HepG2 (cell line): ENCODE data around the gene EEF1A2. TPM values are rescaled to one million over a fixed set of nuclear protein-coding genes. Genes with fewer than 3 reads are reported as not detected.
A peak's percentile ranks its signal among the peaks of the same experiment; 100 is the strongest.

Source experiments
- BORCS8-MEF2B ChIP-seq: sonication (generic); formaldehyde crosslinking; IDR thresholded peaks from 2 replicates; pipeline ENCODE4 v1.8.0; 2022; ENCODE audit warnings: mild to moderate bottlenecking, missing genetic modification reagents
- DNMT1 ChIP-seq: sonication (generic); formaldehyde crosslinking; IDR thresholded peaks from 2 replicates; pipeline ENCODE4 v1.5.1; 2020; ENCODE audit warnings: mild to moderate bottlenecking, missing genetic modification reagents
- HNF4G ChIP-seq, 2 experiments: sonication (generic) in 1 of 2; formaldehyde crosslinking in 1 of 2; IDR thresholded peaks; 2 replicates each; pipeline versions ENCODE4 v1.4.0 to v1.6.1; 2011 to 2020; ENCODE audit warnings: borderline replicate concordance in 2 of 2, low read depth in 2 of 2, mild to moderate bottlenecking in 2 of 2, low read length in 1 of 2, missing genetic modification reagents in 1 of 2, moderate library complexity in 1 of 2
- KLF13 ChIP-seq: sonication (generic); formaldehyde crosslinking; IDR thresholded peaks from 2 replicates; pipeline ENCODE4 v1.4.0; 2020; ENCODE audit warnings: mild to moderate bottlenecking, missing genetic modification reagents
- YY1 ChIP-seq: IDR thresholded peaks from 2 replicates; pipeline ENCODE4 v1.6.1; 2011; ENCODE audit warnings: low read length, low read depth, moderate library complexity, mild to moderate bottlenecking; ENCODE audit not compliant: insufficient read depth, insufficient replicate concordance
- ZBTB3 ChIP-seq: sonication (generic); formaldehyde crosslinking; IDR thresholded peaks from 2 replicates; pipeline ENCODE4 v1.4.0; 2020; ENCODE audit warnings: low read depth, mild to moderate bottlenecking, moderate library complexity, missing genetic modification reagents, borderline replicate concordance
- ZNF230 ChIP-seq: sonication (generic); formaldehyde crosslinking; IDR thresholded peaks from 2 replicates; pipeline ENCODE4 v1.4.0; 2020; ENCODE audit warnings: mild to moderate bottlenecking, missing genetic modification reagents
- ZNF460 ChIP-seq: sonication (generic); formaldehyde crosslinking; IDR thresholded peaks from 2 replicates; pipeline ENCODE4 v1.5.1; 2020; ENCODE audit warnings: missing genetic modification reagents, mild to moderate bottlenecking, borderline replicate concordance
- ZNF687 ChIP-seq: sonication (generic); formaldehyde crosslinking; IDR thresholded peaks from 2 replicates; pipeline ENCODE4 v1.5.1; 2020; ENCODE audit warnings: mild to moderate bottlenecking, missing genetic modification reagents, moderate library complexity
- ZNF770 ChIP-seq: sonication (generic); formaldehyde crosslinking; IDR thresholded peaks from 2 replicates; pipeline ENCODE4 v1.5.0; 2020; ENCODE audit warnings: mild to moderate bottlenecking, missing genetic modification reagents
- polyA plus RNA-seq, 8 experiments: library from polyadenylated mRNA; depleted of rRNA in 3 of 8; stranded (reverse) in 7 of 8; unstranded in 1 of 8; fragments of >200 nt; fragmentation: Illumina TruSeq in 4 of 8; extraction: Trizol in 4 of 8; gene quantifications; 2 replicates each; pipeline versions ENCODE4 v1.2.1 to v1.2.3, GENCODE V29; 2011 to 2016; ENCODE audit warnings: low read depth in 4 of 8, missing spikeins in 1 of 8, mixed read lengths in 1 of 8; ENCODE audit not compliant: insufficient read depth in 1 of 8
- total RNA-seq, 5 experiments: library from RNA; depleted of rRNA; stranded (reverse); fragments of >200 nt; fragmentation: Illumina TruSeq; extraction: Trizol; gene quantifications; 2 replicates each; pipeline ENCODE4 v1.2.3, GENCODE V29; 2016; ENCODE audit warnings: low read depth in 1 of 5

The EEF1A2 gene
- total and polyA plus RNA-seq, 2 of the 13 experiments (the other 11 are each of a cell fraction or from before 2014, with no cell fraction given), result 0.44 to 0.87 TPM

GRCh38 chr20:63540417-63541186 lies 41.7 kb upstream of the EEF1A2 start (continued):
- peak; percentile 77 for TF ChIP-seq ZNF687 (CRISPR knock-in tag)
- TF ChIP-seq YY1, result no peak
- no peak for TF ChIP-seq ZNF770 (CRISPR knock-in tag)
- TF ChIP-seq ZBTB3 (CRISPR knock-in tag), result no peak
- TF ChIP-seq DNMT1 (CRISPR knock-in tag), result no peak
- 0 out of 2 replicates have a peak, but pooled peaks have one; percentile 56 for TF ChIP-seq ZNF230 (CRISPR knock-in tag)
- TF ChIP-seq KLF13 (CRISPR knock-in tag), result peak; percentile 52; the same call in 1 of the 2 replicates
- TF ChIP-seq HNF4G (IDR thresholded peaks at IDR 0.05; ENCODE audit: borderline replicate concordance, low read depth, low read length), result no peak
- no peak for TF ChIP-seq HNF4G (CRISPR knock-in tag; IDR thresholded peaks at IDR 0.05; ENCODE audit: borderline replicate concordance, low read depth)
- TF ChIP-seq ZNF460 (CRISPR knock-in tag), result no peak
- TF ChIP-seq BORCS8-MEF2B (CRISPR knock-in tag), result 0 out of 2 replicates have a peak, but pooled peaks have one; percentile 43
